GM12875 (cell line): ENCODE results near the gene ADRB1.

ENCODE experiments used
- H3K4me3 ChIP-seq: one replicate; pipeline ENCODE4 v1.5.1; 2011; ENCODE audit warnings: low read depth, low read length, control low read depth
- TF ChIP-seq, protein P1 (sequence below): IDR thresholded peaks from 2 replicates; pipeline ENCODE4 v1.5.1; 2011; ENCODE audit warnings: low read depth, mild to moderate bottlenecking, control low read depth, inconsistent platforms, low read length, moderate library complexity, borderline replicate concordance; ENCODE audit not compliant: insufficient read depth

ADRB1 gene

DNA sequence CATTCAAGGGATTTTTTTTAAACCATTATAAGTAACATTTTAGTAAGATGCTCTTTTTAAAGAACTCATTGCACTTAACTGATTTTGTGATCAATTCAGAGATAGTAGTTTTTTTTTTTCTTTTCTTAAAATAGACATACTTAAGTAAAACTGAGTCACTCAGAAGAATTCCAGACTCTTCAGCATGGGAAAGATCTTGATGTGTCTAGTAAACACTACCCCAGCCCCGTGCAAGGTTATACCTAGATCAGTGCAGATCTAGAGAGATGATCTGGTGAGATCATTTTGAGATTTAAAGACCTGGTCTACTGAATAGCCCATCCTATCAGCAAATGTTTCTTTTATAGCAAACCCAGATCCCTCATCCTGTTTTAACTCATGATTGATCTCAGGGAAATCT is 8.6 kb downstream of the ADRB1 start:
- H3K4me3 ChIP-seq = no peak overlapping the region
- TF ChIP-seq, protein P1, sequence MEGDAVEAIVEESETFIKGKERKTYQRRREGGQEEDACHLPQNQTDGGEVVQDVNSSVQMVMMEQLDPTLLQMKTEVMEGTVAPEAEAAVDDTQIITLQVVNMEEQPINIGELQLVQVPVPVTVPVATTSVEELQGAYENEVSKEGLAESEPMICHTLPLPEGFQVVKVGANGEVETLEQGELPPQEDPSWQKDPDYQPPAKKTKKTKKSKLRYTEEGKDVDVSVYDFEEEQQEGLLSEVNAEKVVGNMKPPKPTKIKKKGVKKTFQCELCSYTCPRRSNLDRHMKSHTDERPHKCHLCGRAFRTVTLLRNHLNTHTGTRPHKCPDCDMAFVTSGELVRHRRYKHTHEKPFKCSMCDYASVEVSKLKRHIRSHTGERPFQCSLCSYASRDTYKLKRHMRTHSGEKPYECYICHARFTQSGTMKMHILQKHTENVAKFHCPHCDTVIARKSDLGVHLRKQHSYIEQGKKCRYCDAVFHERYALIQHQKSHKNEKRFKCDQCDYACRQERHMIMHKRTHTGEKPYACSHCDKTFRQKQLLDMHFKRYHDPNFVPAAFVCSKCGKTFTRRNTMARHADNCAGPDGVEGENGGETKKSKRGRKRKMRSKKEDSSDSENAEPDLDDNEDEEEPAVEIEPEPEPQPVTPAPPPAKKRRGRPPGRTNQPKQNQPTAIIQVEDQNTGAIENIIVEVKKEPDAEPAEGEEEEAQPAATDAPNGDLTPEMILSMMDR = no peak

GRCh38 chr10:114053946-114054345 is 10.3 kb downstream of the ADRB1 start:
- TF ChIP-seq, protein P1 = no peak
- no peak overlapping the region for H3K4me3 ChIP-seq

- no peak overlapping the region for H3K4me3 ChIP-seq
- TF ChIP-seq, protein P1 = no peak
These were observed 14.2 kb downstream of the ADRB1 start for GRCh38 chr10:114057855-114058254.

DNA sequence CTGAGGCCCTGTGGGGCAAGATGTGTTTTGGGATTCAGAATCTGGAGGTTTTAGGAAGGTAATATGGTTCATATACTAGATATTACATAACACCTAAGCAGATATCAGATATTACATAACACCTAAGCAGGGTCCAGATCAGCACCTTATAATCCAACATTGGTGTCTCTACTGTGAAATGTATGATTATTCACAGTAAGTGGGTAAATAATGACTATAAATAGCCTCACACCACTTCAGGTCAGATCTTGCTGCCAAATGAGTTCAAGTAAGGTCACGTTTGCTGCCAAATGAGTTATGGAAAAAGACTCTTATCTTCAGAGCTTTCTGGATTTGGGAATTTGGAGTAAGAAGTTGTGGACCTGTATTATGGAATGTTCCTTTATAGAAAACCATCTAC is 14.6 kb downstream of the ADRB1 start:
- no peak overlapping the region for H3K4me3 ChIP-seq
- TF ChIP-seq, protein P1 = no peak

DNA sequence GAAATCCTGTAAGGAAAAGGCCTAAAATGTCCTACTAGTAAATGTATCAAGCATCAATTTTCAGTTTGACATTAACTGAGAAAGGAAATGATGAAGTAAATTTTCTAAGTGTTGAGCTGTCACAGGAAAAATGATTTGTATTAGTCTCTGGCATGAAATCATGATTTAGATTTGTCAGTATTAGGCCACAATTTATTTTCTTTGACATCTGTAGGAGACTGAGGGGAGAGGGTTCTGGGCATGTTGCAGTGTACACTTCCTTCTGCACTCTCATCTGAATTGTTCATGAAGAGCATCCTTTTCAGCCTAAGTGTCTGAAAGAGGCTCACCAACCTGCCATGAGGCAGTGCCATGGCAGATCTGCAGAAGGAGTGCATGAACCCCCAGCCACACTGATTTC is 15.9 kb downstream of the ADRB1 start:
- TF ChIP-seq, protein P1 = no peak
- no peak overlapping the region for H3K4me3 ChIP-seq

DNA sequence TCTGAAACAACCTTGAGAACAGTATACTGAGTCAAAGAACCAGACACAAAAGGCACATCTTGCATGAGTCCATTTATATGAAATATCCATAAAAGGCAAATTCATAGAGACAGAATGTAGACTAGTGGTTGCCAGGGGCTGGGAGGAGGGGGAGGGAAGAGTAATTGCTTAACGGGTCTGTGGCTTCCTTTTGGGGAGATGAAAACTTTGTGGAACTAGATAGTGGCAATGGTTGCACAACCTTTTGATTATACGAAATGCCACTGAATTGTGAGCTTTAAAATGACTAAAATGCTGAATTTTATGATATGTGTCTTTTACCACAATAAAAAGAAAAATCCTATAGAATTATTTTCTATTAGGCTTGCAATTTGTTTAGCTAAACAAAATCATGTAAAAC is 16.8 kb downstream of the ADRB1 start:
- TF ChIP-seq, protein P1 = no peak
- no peak overlapping the region for H3K4me3 ChIP-seq

GRCh38 chr10:114061148-114061547 is 17.5 kb downstream of the ADRB1 start:
- no peak overlapping the region for H3K4me3 ChIP-seq
- TF ChIP-seq, protein P1 = no peak
